HepG2 (cell line): ENCODE results near the gene GJB5.

Experiments used
- GTF2F1 ChIP-seq: fragments of 150-350 bp; IDR thresholded peaks from 2 replicates; pipeline ENCODE4 v1.6.1; 2014; ENCODE audit warnings: low read length
- HNRNPL ChIP-seq: fragments of 200-400 bp; formaldehyde crosslinking; IDR thresholded peaks from 2 replicates; pipeline ENCODE4 v1.6.1; 2017; ENCODE audit warnings: mild to moderate bottlenecking, low read depth, low read length
- NCOA2 ChIP-seq: sonication (generic); formaldehyde crosslinking; IDR thresholded peaks from 2 replicates; pipeline ENCODE4 v1.8.0; 2022; ENCODE audit warnings: inconsistent platforms
- NFE2L2 ChIP-seq: fragments of 150-350 bp; IDR thresholded peaks from 2 replicates; pipeline ENCODE4 v1.6.1; 2014; ENCODE audit warnings: low read length
- SP1 ChIP-seq, 2 experiments: fragments of 450-650 bp in 1 of 2; sonication (generic) in 1 of 2; formaldehyde crosslinking in 1 of 2; IDR thresholded peaks; 2 replicates each; pipeline versions ENCODE4 v1.4.0 to v1.6.1; 2016 to 2020; ENCODE audit warnings: missing genetic modification reagents in 1 of 2
- SPEN ChIP-seq: sonication (generic); formaldehyde crosslinking; IDR thresholded peaks from 2 replicates; pipeline ENCODE4 v1.5.1; 2020; ENCODE audit warnings: low read depth, mild to moderate bottlenecking, missing genetic modification reagents
- YY1 ChIP-seq: IDR thresholded peaks from 2 replicates; pipeline ENCODE4 v1.6.1; 2011; ENCODE audit warnings: low read length, low read depth, moderate library complexity, mild to moderate bottlenecking; ENCODE audit not compliant: insufficient read depth, insufficient replicate concordance
- ZNF121 ChIP-seq: sonication (generic); formaldehyde crosslinking; IDR thresholded peaks from 2 replicates; pipeline ENCODE4 v1.5.0; 2020; ENCODE audit warnings: mild to moderate bottlenecking, missing genetic modification reagents
- TF ChIP-seq, protein P1 (sequence below): sonication (generic); formaldehyde crosslinking; IDR thresholded peaks from 2 replicates; pipeline ENCODE4 v1.5.0; 2020; ENCODE audit warnings: mild to moderate bottlenecking, missing genetic modification reagents, moderate library complexity
- TF ChIP-seq, protein P2 (sequence below): sonication (generic); formaldehyde crosslinking; IDR thresholded peaks from 2 replicates; pipeline ENCODE4 v1.5.1; 2020; ENCODE audit warnings: missing genetic modification reagents, mild to moderate bottlenecking, borderline replicate concordance
- TF ChIP-seq, protein P3 (sequence below): sonication (generic); formaldehyde crosslinking; IDR thresholded peaks from 2 replicates; pipeline ENCODE4 v1.5.1; 2020; ENCODE audit warnings: mild to moderate bottlenecking, missing genetic modification reagents, borderline replicate concordance
- TF ChIP-seq, protein P4 (sequence below): IDR thresholded peaks from 2 replicates; pipeline ENCODE4 v1.6.1; 2016
- TF ChIP-seq, protein P5 (sequence below): sonication (generic); formaldehyde crosslinking; IDR thresholded peaks from 2 replicates; pipeline ENCODE4 v1.9.0; 2021; ENCODE audit warnings: missing genetic modification reagents, borderline replicate concordance

DNA sequence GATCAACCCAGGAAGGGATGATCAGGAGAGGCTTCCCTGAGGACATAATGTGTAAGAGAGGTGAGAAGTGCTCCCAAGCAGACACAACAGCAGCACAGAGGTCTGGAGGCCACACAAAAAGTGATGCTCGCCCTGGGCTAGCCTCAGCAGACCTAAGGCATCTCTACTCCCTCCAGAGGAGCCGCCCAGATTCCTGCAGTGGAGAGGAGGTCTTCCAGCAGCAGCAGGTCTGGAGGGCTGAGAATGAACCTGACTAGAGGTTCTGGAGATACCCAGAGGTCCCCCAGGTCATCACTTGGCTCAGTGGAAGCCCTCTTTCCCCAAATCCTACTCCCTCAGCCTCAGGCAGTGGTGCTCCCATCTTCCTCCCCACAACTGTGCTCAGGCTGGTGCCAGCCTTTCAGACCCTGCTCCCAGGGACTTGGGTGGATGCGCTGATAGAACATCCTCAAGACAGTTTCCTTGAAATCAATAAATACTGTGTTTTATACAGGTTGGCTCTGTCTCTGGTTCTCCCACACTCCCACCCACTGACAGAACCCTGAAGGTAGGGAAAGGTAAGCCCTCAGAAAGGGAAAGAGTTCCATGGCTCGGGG, 31.1 kb downstream of the GJB5 start:
- TF ChIP-seq NFE2L2 (no peak), NCOA2 (CRISPR knock-in tag) (no peak), ZNF121 (no peak), SPEN (no peak), GTF2F1 (no peak), HNRNPL (no peak), SP1 (IDR thresholded peaks at IDR 0.05) (no peak), SP1 (CRISPR knock-in tag; IDR thresholded peaks at IDR 0.05) (no peak), YY1 (no peak)
- TF ChIP-seq, protein P1, sequence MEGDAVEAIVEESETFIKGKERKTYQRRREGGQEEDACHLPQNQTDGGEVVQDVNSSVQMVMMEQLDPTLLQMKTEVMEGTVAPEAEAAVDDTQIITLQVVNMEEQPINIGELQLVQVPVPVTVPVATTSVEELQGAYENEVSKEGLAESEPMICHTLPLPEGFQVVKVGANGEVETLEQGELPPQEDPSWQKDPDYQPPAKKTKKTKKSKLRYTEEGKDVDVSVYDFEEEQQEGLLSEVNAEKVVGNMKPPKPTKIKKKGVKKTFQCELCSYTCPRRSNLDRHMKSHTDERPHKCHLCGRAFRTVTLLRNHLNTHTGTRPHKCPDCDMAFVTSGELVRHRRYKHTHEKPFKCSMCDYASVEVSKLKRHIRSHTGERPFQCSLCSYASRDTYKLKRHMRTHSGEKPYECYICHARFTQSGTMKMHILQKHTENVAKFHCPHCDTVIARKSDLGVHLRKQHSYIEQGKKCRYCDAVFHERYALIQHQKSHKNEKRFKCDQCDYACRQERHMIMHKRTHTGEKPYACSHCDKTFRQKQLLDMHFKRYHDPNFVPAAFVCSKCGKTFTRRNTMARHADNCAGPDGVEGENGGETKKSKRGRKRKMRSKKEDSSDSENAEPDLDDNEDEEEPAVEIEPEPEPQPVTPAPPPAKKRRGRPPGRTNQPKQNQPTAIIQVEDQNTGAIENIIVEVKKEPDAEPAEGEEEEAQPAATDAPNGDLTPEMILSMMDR, result no peak
- TF ChIP-seq, protein P2, sequence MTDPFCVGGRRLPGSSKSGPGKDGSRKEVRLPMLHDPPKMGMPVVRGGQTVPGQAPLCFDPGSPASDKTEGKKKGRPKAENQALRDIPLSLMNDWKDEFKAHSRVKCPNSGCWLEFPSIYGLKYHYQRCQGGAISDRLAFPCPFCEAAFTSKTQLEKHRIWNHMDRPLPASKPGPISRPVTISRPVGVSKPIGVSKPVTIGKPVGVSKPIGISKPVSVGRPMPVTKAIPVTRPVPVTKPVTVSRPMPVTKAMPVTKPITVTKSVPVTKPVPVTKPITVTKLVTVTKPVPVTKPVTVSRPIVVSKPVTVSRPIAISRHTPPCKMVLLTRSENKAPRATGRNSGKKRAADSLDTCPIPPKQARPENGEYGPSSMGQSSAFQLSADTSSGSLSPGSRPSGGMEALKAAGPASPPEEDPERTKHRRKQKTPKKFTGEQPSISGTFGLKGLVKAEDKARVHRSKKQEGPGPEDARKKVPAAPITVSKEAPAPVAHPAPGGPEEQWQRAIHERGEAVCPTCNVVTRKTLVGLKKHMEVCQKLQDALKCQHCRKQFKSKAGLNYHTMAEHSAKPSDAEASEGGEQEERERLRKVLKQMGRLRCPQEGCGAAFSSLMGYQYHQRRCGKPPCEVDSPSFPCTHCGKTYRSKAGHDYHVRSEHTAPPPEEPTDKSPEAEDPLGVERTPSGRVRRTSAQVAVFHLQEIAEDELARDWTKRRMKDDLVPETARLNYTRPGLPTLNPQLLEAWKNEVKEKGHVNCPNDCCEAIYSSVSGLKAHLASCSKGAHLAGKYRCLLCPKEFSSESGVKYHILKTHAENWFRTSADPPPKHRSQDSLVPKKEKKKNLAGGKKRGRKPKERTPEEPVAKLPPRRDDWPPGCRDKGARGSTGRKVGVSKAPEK, result no peak
- TF ChIP-seq, protein P3, sequence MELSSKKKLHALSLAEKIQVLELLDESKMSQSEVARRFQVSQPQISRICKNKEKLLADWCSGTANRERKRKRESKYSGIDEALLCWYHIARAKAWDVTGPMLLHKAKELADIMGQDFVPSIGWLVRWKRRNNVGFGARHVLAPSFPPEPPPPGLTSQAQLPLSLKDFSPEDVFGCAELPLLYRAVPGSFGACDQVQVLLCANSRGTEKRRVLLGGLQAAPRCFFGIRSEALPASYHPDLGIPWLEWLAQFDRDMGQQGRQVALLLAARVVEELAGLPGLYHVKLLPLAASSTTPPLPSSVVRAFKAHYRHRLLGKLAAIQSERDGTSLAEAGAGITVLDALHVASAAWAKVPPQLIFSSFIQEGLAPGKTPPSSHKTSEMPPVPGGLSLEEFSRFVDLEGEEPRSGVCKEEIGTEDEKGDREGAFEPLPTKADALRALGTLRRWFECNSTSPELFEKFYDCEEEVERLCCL (CRISPR knock-in tag), result no peak
- TF ChIP-seq, protein P4, sequence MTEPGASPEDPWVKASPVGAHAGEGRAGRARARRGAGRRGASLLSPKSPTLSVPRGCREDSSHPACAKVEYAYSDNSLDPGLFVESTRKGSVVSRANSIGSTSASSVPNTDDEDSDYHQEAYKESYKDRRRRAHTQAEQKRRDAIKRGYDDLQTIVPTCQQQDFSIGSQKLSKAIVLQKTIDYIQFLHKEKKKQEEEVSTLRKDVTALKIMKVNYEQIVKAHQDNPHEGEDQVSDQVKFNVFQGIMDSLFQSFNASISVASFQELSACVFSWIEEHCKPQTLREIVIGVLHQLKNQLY, result no peak
- TF ChIP-seq, protein P5, sequence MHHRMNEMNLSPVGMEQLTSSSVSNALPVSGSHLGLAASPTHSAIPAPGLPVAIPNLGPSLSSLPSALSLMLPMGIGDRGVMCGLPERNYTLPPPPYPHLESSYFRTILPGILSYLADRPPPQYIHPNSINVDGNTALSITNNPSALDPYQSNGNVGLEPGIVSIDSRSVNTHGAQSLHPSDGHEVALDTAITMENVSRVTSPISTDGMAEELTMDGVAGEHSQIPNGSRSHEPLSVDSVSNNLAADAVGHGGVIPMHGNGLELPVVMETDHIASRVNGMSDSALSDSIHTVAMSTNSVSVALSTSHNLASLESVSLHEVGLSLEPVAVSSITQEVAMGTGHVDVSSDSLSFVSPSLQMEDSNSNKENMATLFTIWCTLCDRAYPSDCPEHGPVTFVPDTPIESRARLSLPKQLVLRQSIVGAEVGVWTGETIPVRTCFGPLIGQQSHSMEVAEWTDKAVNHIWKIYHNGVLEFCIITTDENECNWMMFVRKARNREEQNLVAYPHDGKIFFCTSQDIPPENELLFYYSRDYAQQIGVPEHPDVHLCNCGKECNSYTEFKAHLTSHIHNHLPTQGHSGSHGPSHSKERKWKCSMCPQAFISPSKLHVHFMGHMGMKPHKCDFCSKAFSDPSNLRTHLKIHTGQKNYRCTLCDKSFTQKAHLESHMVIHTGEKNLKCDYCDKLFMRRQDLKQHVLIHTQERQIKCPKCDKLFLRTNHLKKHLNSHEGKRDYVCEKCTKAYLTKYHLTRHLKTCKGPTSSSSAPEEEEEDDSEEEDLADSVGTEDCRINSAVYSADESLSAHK (CRISPR knock-in tag), result no peak
